Measurements from ENCODE around the gene RELB. TPM values are rescaled to one million over a fixed set of nuclear protein-coding genes. Genes with fewer than 3 reads are reported as not detected.
A peak's percentile ranks its signal among the peaks of the same experiment; 100 is the strongest.

RELB gene
- total and polyA plus RNA-seq, 10 of the 15 experiments (the other 5 are each of a cell fraction or from before 2014, with no cell fraction given): 0.66 to 43.8 (median 12.8) TPM

DNA sequence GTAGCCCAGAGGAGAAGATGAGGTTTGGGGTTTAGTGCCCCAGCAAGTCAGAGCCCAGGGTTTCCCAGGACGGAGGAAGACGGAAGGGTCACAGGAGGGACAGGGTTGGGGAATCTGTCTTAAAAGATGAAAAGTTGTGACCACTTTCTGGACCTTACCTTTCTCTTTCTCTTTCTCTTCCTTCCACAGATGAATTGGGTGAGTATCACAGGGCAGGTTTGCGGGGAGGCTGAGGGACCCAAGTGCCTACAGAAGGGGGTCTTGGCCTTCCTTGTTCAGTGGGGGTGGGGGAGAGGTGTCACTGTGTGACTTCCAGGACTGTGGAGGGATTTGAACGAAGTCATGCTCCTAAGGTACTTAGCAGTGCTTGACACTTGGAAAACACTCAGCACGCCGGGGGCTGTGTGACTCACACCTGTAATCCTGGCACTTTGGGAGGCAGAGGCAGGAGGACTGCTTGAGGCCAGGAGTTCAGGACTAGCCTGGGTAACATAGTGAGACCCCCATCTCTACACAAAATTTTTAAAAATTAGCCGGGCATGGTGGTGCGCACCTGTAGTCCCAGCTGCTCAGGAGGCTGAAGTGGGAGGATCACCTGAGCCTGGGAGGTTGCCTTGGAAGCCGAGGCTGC, 8.5 kb downstream of the RELB start:
- Histone ChIP-seq H3K79me2 (ENCODE audit: control insufficient read depth, insufficient read depth, low read length) (no peaks in the 10 kb centered on the region; the same call in 1 of the 2 replicates), H3K27me3 (replicated peaks in 1 of 2; ENCODE audit: control insufficient read depth in 2 of 2, insufficient read depth in 2 of 2, low read length in 1 of 2) (no peaks in the 10 kb centered on the region), H4K20me1 (ENCODE audit: control insufficient read depth, insufficient read depth) (no peaks in the 10 kb centered on the region), H3K27ac (ENCODE audit: control insufficient read depth, insufficient read depth) (no peak overlapping the region), H3K36me3 (ENCODE audit: control insufficient read depth in 2 of 2, insufficient read depth in 2 of 2, low read length in 1 of 2) (peaks cover 0 to 16% of the 10 kb centered on the region in 2 experiments), H3K4me2 (ENCODE audit: control insufficient read depth, insufficient read depth) (no peak overlapping the region), H3K4me1 (ENCODE audit: control insufficient read depth, insufficient read depth, low read length) (peaks cover 3% of the 10 kb centered on the region; the same call in 1 of the 2 replicates), H3K9ac (ENCODE audit: control insufficient read depth, insufficient read depth, low read length) (no peak overlapping the region), H3K9me3 (replicated peaks; ENCODE audit: control insufficient read depth, insufficient read depth, low read length) (no peaks in the 10 kb centered on the region), H2AFZ (ENCODE audit: control insufficient read depth, low read depth, low read length) (no peak overlapping the region), H3K4me3 (no peak overlapping the region)
- DNase-seq (ENCODE audit: low read depth, low spot score) (no peak), FAIRE-seq (no peak), ATAC-seq (no peak)
- BruUV-seq (replicated peaks): no TSS peak
- TF ChIP-seq POU2F2 (IDR thresholded peaks at IDR 0.05; ENCODE audit: borderline replicate concordance, low read depth, low read length): 0 out of 3 replicates have a peak, but pooled peaks have one; percentile 16
- no peak for TF ChIP-seq BHLHE40 (IDR thresholded peaks at IDR 0.05; ENCODE audit: borderline replicate concordance in 1 of 2, low read depth in 2 of 2, low read length in 1 of 2)
- RAD21 ChIA-PET (ENCODE audit: unreplicated experiment): interaction anchor here (0.5 to 1.1 kb wide), 2 partner anchors 8 to 21 kb away, joined by 3 read pairs; no protein-coding TSS in a partner anchor
- in situ Hi-C loops (cut with MboI) (no loop called here), intact Hi-C loops (cut with micrococcal nuclease; ENCODE audit: unreplicated experiment) (loop anchor here (10.0 kb wide), 1 partner anchor 175 kb away; no protein-coding TSS in a partner anchor)
- SMC1A ChIA-PET (ENCODE audit: uncharacterized antibody, unreplicated experiment): no interaction called here
- POLR2A ChIA-PET: no interaction called here
- 81% methylated on average over 9 of the region's 9 CpGs for WGBS (ENCODE audit: insufficient coverage, insufficient replicate concordance, low lambda C conversion rate, missing lambda C conversion rate)
- CTCF ChIA-PET: interaction anchor here (0.6 kb wide), 1 partner anchor 92 kb away, joined by 3 read pairs; no protein-coding TSS in a partner anchor

DNA sequence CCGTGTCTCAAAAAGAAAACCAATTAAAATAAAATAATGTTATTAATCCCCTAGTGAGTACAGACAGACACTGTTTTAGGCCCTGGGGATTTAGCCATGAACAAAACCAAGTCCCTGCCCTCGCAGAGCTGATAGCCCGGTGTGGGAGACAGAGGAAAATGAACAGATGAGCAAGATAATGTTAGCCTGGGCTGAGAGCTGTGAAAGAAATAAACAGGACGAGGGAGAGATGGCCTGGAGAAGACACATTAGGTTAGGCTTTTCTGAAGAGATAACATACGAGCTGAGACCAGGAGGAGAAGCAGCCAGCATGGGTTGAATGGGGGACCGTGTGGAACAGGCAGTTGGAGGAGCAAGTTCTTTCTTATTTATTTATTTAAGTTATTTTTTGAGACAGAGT, 9.0 kb downstream of the RELB start:
- no TSS peak for BruUV-seq (replicated peaks)
- H3K27me3 ChIP-seq (replicated peaks in 1 of 2; ENCODE audit: control insufficient read depth in 2 of 2, insufficient read depth in 2 of 2, low read length in 1 of 2): no peaks in the 10 kb centered on the region
- ChIA-PET POLR2A (no interaction called here), SMC1A (ENCODE audit: uncharacterized antibody, unreplicated experiment) (no interaction called here), RAD21 (ENCODE audit: unreplicated experiment) (interaction anchor here (0.5 to 1.1 kb wide), 2 partner anchors 9 to 22 kb away, joined by 3 read pairs; no protein-coding TSS in a partner anchor), CTCF (no interaction called here)
- H3K4me3 ChIP-seq: no peak overlapping the region
- no peak for FAIRE-seq
- no peak for TF ChIP-seq GATAD2B (conservative IDR thresholded peaks at IDR 0.05; ENCODE audit: low read depth)
- no peak for TF ChIP-seq SREBF2 (IDR thresholded peaks at IDR 0.05; ENCODE audit: low read length)
- peak; percentile 39; the same call in 1 of the 2 replicates for TF ChIP-seq POLR2AphosphoS5 (IDR thresholded peaks at IDR 0.05; ENCODE audit: low read length)
- H3K4me1 ChIP-seq (ENCODE audit: control insufficient read depth, insufficient read depth, low read length): peaks cover under 1% of the 10 kb centered on the region
- no peaks in the 10 kb centered on the region for H3K9me3 ChIP-seq (replicated peaks; ENCODE audit: control insufficient read depth, insufficient read depth, low read length)
- no peak for ATAC-seq
- peaks cover 0 to 16% of the 10 kb centered on the region in 2 experiments for H3K36me3 ChIP-seq (ENCODE audit: control insufficient read depth in 2 of 2, insufficient read depth in 2 of 2, low read length in 1 of 2)
- H3K27ac ChIP-seq (ENCODE audit: control insufficient read depth, insufficient read depth): no peak overlapping the region
- in situ Hi-C loops (cut with MboI): no loop called here
- no peak overlapping the region for H3K9ac ChIP-seq (ENCODE audit: control insufficient read depth, insufficient read depth, low read length)
- intact Hi-C loops (cut with micrococcal nuclease; ENCODE audit: unreplicated experiment): loop anchor here (10.0 kb wide), 1 partner anchor 174 kb away; no protein-coding TSS in a partner anchor
- DNase-seq (ENCODE audit: low read depth, low spot score): no peak
- no peak overlapping the region for H3K4me2 ChIP-seq (ENCODE audit: control insufficient read depth, insufficient read depth)
- WGBS (ENCODE audit: insufficient coverage, insufficient replicate concordance, low lambda C conversion rate, missing lambda C conversion rate): 56% methylated on average over 6 of the region's 6 CpGs
- no peak overlapping the region for H2AFZ ChIP-seq (ENCODE audit: control insufficient read depth, low read depth, low read length)
- no peaks in the 10 kb centered on the region; the same call in 1 of the 2 replicates for H3K79me2 ChIP-seq (ENCODE audit: control insufficient read depth, insufficient read depth, low read length)
- H4K20me1 ChIP-seq (ENCODE audit: control insufficient read depth, insufficient read depth): no peaks in the 10 kb centered on the region
